ENCODE measurements around the gene RASGRP1.

The RASGRP1 gene

DNA sequence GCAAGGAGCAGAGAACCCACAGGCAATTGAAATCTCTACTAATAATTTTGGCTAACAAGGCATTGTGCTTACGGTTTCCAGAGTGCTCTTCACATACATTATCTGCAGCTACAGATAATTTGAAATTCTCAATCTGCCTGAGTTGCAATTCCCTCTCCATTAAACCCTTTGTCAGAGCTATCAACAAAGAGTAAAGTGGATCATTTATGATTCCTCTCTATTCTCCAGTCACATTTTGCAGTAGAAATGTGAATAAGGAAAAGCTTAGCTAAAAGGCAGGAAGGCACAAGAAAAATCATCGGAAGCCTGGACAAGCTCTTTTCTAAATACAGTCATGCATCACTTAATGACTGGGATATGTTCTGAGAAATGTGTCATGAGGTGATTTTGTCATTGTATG, 61.1 kb downstream of the RASGRP1 start:
- no peaks in the 10 kb centered on the region for H3K27me3 Mint-ChIP-seq (ENCODE audit: low read depth)
- H3K27ac Mint-ChIP-seq: no peak overlapping the region
- H3K4me1 Mint-ChIP-seq: no peaks in the 10 kb centered on the region
- TF ChIP-seq, protein P1, sequence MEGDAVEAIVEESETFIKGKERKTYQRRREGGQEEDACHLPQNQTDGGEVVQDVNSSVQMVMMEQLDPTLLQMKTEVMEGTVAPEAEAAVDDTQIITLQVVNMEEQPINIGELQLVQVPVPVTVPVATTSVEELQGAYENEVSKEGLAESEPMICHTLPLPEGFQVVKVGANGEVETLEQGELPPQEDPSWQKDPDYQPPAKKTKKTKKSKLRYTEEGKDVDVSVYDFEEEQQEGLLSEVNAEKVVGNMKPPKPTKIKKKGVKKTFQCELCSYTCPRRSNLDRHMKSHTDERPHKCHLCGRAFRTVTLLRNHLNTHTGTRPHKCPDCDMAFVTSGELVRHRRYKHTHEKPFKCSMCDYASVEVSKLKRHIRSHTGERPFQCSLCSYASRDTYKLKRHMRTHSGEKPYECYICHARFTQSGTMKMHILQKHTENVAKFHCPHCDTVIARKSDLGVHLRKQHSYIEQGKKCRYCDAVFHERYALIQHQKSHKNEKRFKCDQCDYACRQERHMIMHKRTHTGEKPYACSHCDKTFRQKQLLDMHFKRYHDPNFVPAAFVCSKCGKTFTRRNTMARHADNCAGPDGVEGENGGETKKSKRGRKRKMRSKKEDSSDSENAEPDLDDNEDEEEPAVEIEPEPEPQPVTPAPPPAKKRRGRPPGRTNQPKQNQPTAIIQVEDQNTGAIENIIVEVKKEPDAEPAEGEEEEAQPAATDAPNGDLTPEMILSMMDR (IDR thresholded peaks at IDR 0.05; ENCODE audit: unreplicated experiment in 3 of 3): no peak
- no peaks in the 10 kb centered on the region for H3K36me3 Mint-ChIP-seq (ENCODE audit: low read depth)
- H3K4me3 Mint-ChIP-seq: no peak overlapping the region
- no peaks in the 10 kb centered on the region for H3K9me3 Mint-ChIP-seq

GRCh38 chr15:38499651-38500050, 65.0 kb downstream of the RASGRP1 start:
- TF ChIP-seq, protein P1 (IDR thresholded peaks at IDR 0.05; ENCODE audit: unreplicated experiment in 3 of 3): no peak
- Mint-ChIP-seq H3K4me3 (no peak overlapping the region), H3K27ac (no peak overlapping the region), H3K27me3 (ENCODE audit: low read depth) (no peaks in the 10 kb centered on the region), H3K4me1 (no peaks in the 10 kb centered on the region), H3K36me3 (ENCODE audit: low read depth) (no peaks in the 10 kb centered on the region), H3K9me3 (no peaks in the 10 kb centered on the region)

DNA sequence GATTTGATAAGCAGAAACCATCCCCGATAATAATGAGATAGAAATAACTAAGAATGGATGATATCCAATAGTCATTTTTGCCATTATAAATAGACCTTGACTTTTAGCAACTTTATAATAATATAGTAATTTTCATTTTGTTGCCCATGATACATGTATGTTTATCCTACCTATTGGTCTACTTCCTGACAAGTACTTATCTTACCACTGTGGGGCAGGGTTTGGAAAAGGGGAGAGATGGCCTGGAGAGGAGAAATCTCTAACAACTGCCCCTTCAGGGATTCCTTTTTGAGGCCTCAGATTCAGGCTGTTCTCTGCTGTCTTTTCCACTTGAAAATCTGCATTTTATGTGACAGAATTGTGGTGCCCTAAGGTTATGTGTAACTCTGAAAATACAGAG, 68.5 kb downstream of the RASGRP1 start:
- no peak overlapping the region for H3K27ac Mint-ChIP-seq
- TF ChIP-seq, protein P1 (IDR thresholded peaks at IDR 0.05; ENCODE audit: unreplicated experiment in 3 of 3): no peak
- no peak overlapping the region for H3K4me3 Mint-ChIP-seq
- H3K27me3 Mint-ChIP-seq (ENCODE audit: low read depth): no peaks in the 10 kb centered on the region
- no peaks in the 10 kb centered on the region for H3K9me3 Mint-ChIP-seq
- no peaks in the 10 kb centered on the region for H3K4me1 Mint-ChIP-seq
- H3K36me3 Mint-ChIP-seq (ENCODE audit: low read depth): no peaks in the 10 kb centered on the region

DNA sequence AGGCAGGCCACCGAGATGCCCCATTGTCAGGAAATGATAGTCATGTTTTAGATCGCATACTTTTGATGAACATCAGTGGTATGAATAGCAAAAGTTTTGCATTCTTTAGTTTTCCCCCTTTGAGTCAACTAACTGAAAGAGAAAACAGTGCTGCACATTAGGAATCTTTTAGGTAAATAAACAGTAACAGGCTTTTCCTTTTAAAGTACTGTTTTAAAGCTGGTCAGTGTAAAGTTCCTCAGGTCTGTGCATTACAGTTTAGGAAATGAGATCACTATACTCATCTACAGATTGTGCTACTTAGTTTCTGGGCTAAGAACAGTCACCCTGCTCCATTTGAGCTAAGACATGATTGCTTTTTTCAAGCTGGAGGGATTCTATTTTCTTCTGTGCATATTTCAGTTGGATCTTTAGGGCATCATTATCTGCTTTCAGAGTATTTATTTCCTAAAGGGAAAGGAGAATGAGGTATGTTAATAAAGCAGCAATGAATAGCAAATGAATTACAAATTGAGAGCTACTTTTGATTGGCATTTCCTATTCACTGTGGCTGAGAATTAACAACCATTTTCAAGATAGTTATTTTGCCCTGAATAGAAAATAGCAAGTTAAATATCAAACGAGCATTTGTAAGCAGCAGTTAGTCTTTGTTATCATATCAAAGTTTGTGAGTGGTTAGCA, 74.2 kb downstream of the RASGRP1 start:
- Mint-ChIP-seq H3K4me3 (no peak overlapping the region), H3K27me3 (ENCODE audit: low read depth) (no peaks in the 10 kb centered on the region), H3K36me3 (ENCODE audit: low read depth) (peaks cover 9% of the 10 kb centered on the region), H3K9me3 (no peaks in the 10 kb centered on the region), H3K4me1 (no peaks in the 10 kb centered on the region), H3K27ac (no peak overlapping the region)
- TF ChIP-seq, protein P1 (IDR thresholded peaks at IDR 0.05; ENCODE audit: unreplicated experiment in 3 of 3): no peak

GRCh38 chr15:38487378-38487777, 77.2 kb downstream of the RASGRP1 start:
- H3K27ac Mint-ChIP-seq: no peak overlapping the region
- H3K4me3 Mint-ChIP-seq: no peak overlapping the region
- peaks cover 12% of the 10 kb centered on the region for H3K36me3 Mint-ChIP-seq (ENCODE audit: low read depth)
- no peaks in the 10 kb centered on the region for H3K27me3 Mint-ChIP-seq (ENCODE audit: low read depth)
- H3K9me3 Mint-ChIP-seq: no peaks in the 10 kb centered on the region
- H3K4me1 Mint-ChIP-seq: no peaks in the 10 kb centered on the region
- TF ChIP-seq, protein P1 (IDR thresholded peaks at IDR 0.05; ENCODE audit: unreplicated experiment in 3 of 3): no peak

- H3K27me3 Mint-ChIP-seq (ENCODE audit: low read depth): no peaks in the 10 kb centered on the region
- H3K27ac Mint-ChIP-seq: no peak overlapping the region
- TF ChIP-seq, protein P1 (IDR thresholded peaks at IDR 0.05; ENCODE audit: unreplicated experiment in 3 of 3): no peak
- H3K4me1 Mint-ChIP-seq: no peaks in the 10 kb centered on the region
- H3K9me3 Mint-ChIP-seq: no peaks in the 10 kb centered on the region
- H3K36me3 Mint-ChIP-seq (ENCODE audit: low read depth): peaks cover 17% of the 10 kb centered on the region
- H3K4me3 Mint-ChIP-seq: no peak overlapping the region
Observed at GRCh38 chr15:38486936-38487335, 77.7 kb downstream of the RASGRP1 start.
